Spleen (tissue), 11 donors: ENCODE results near the gene IL22RA1. TPM values are rescaled to one million over a fixed set of nuclear protein-coding genes. Genes with fewer than 3 reads are reported as not detected.

Experiments
- DNase-seq: peaks from one replicate; pipeline ENCODE4 v3.0.0-alpha.2; 2020
- H3K27ac ChIP-seq, 8 donors: fragments of 200-600 bp; sonication (generic) in 7 of 8; 1 replicate in 4 of 8; 2 replicates in 4 of 8; pipeline versions ENCODE4 v1.5.0 to v1.8.0; 2016 to 2021; ENCODE audit warnings: inconsistent platforms in 4 of 8, mild to moderate bottlenecking in 4 of 8, moderate library complexity in 1 of 8
- H3K27me3 ChIP-seq, 7 donors: fragments of 200-600 bp; sonication (generic) in 6 of 7; replicated peaks in 1 of 7; 1 replicate in 4 of 7; 2 replicates in 3 of 7; pipeline versions ENCODE4 v1.5.0 to v1.8.0; 2016 to 2021; ENCODE audit warnings: inconsistent platforms in 3 of 7, mild to moderate bottlenecking in 1 of 7
- H3K36me3 ChIP-seq, 6 donors: fragments of 200-600 bp; sonication (generic) in 5 of 6; 1 replicate in 4 of 6; 2 replicates in 2 of 6; pipeline versions ENCODE4 v1.5.0 to v1.8.0; 2016 to 2021; ENCODE audit warnings: inconsistent platforms in 2 of 6
- H3K4me1 ChIP-seq, 6 donors: fragments of 200-600 bp; sonication (generic) in 5 of 6; 1 replicate in 3 of 6; 2 replicates in 3 of 6; pipeline versions ENCODE4 v1.5.0 to v1.8.0; 2016 to 2021; ENCODE audit warnings: inconsistent platforms in 3 of 6
- H3K4me3 ChIP-seq, 8 donors: fragments of 200-600 bp; sonication (generic) in 7 of 8; 1 replicate in 4 of 8; 2 replicates in 4 of 8; pipeline versions ENCODE4 v1.5.0 to v1.8.0; 2016 to 2021; ENCODE audit warnings: inconsistent platforms in 4 of 8, mild to moderate bottlenecking in 4 of 8, moderate library complexity in 2 of 8
- H3K9me3 ChIP-seq, 8 donors: fragments of 200-600 bp; sonication (generic) in 7 of 8; 1 replicate in 4 of 8; 2 replicates in 4 of 8; pipeline versions ENCODE4 v1.5.0 to v1.8.0; 2016 to 2021; ENCODE audit warnings: inconsistent platforms in 4 of 8
- CTCF ChIP-seq, 11 experiments: fragments of 200-600 bp in 7 of 11; fragments of 450-650 bp in 4 of 11; sonication (generic) in 4 of 11; IDR thresholded peaks in 8 of 11; conservative IDR thresholded peaks in 3 of 11; 1 replicate in 7 of 11; 2 replicates in 4 of 11; pipeline versions ENCODE4 v1.4.0 to v1.8.0; 2016 to 2021; ENCODE audit warnings: antibody characterized with exemption in 11 of 11, inconsistent platforms in 4 of 11, mild to moderate bottlenecking in 1 of 11
- POLR2A ChIP-seq, 3 donors: fragments of 450-650 bp; IDR thresholded peaks; one replicate each; pipeline ENCODE4 v1.5.1; 2017; ENCODE audit warnings: antibody characterized with exemption in 3 of 3, mild to moderate bottlenecking in 1 of 3
- POLR2AphosphoS5 ChIP-seq, 3 donors: sonication (generic); formaldehyde crosslinking; IDR thresholded peaks; one replicate each; pipeline ENCODE4 v1.5.1; 2017; ENCODE audit warnings: antibody characterized with exemption in 3 of 3
- WGBS, 5 donors: extraction: QIAGEN DNeasy Blood & Tissue Kit in 3 of 5; methylation state at CpG; one replicate each; pipeline versions ENCODE4 v1.1.5 to v1.1.7; 2013 to 2018; 5-methylcytosine and 5-hydroxymethylcytosine counted together
- intact Hi-C: fragments of 100-400 bp; cut with DNase I; formaldehyde crosslinking; loops from one replicate; pipeline ENCODE4 v1.15.0; 2023; ENCODE audit warnings: low total_unique reads
- polyA plus RNA-seq, 3 donors: library from polyadenylated mRNA; stranded (reverse); fragments of 200-250 nt; gene quantifications; one replicate each; pipeline ENCODE4 v1.2.1, GENCODE V29; 2013
- total RNA-seq, 7 donors: library from RNA; depleted of rRNA in 3 of 7; stranded (reverse); fragments of >200 nt in 3 of 7; fragmentation: NEBNext Ultra II Directional in 4 of 7; extraction: Animal tissue kit (Norgen Biotek cat#: 25700) in 4 of 7; gene quantifications; one replicate each; pipeline versions ENCODE4 v1.1.0 to v1.2.1, GENCODE V29; 2016 to 2021
- donor health status: healthy with polysubstance abuse.
- donor health status: DM: no; HTN: no; CAD: no; lungs with moderate emphysema.
- donor health status: DM: no; HTN: no; CAD: no.
- donor health status: Bipolar disorder and iron deficiency.
- donor health status: healthy.
- donor health status: DM: no; HTN: no; CAD: no.
- donor health status: DM: yes; HTN: yes; CAD: no.

IL22RA1 gene
- total and polyA plus RNA-seq, 10 donors = not detected

GRCh38 chr1:24138476-24139221 is 4.3 kb downstream of the IL22RA1 start:
- intact Hi-C loops = no loop called here

GRCh38 chr1:24136956-24137539 is 5.9 kb downstream of the IL22RA1 start:
- WGBS, 5 donors = 84 to 89% (median 85%) methylated on average over 13 to 15 of the region's 15 CpGs
- DNase-seq = no peak
- Histone ChIP-seq H3K27ac (no peak overlapping the region), H3K9me3 (peaks cover 0 to 9% (median 2%) of the 10 kb centered on the region in 8 donors), H3K4me1 (no peaks in the 10 kb centered on the region), H3K4me3 (no peak overlapping the region), H3K36me3 (no peaks in the 10 kb centered on the region), H3K27me3 (peaks cover 0 to 4% (median 0%) of the 10 kb centered on the region in 7 donors)
- TF ChIP-seq POLR2A (IDR thresholded peaks at IDR 0.05) = no peak
- TF ChIP-seq CTCF (IDR thresholded peaks at IDR 0.05 in 8 of 11, conservative IDR thresholded peaks at IDR 0.05 in 3 of 11) = no peak
- TF ChIP-seq POLR2AphosphoS5 (IDR thresholded peaks at IDR 0.05) = no peak
- intact Hi-C loops = no loop called here

More at GRCh38 chr1:24138476-24139221, 4.3 kb downstream of the IL22RA1 start:
- H3K4me1 ChIP-seq = no peaks in the 10 kb centered on the region
- 52 to 78% (median 66%) methylated on average over 13 of the region's 13 CpGs for WGBS, 5 donors
- peaks cover 0 to 13% (median 0%) of the 10 kb centered on the region in 7 donors for H3K27me3 ChIP-seq
- no peak for DNase-seq
- H3K9me3 ChIP-seq = peaks cover 0 to 9% (median 2%) of the 10 kb centered on the region in 8 donors
- TF ChIP-seq POLR2AphosphoS5 (IDR thresholded peaks at IDR 0.05) (no peak), POLR2A (IDR thresholded peaks at IDR 0.05) (no peak), CTCF (IDR thresholded peaks at IDR 0.05 in 8 of 11, conservative IDR thresholded peaks at IDR 0.05 in 3 of 11) (no peak)
- no peak overlapping the region for H3K27ac ChIP-seq
- H3K4me3 ChIP-seq = no peak overlapping the region
- H3K36me3 ChIP-seq = no peaks in the 10 kb centered on the region

GRCh38 chr1:24134376-24134775 is 8.6 kb downstream of the IL22RA1 start:
- Histone ChIP-seq H3K9me3 (peaks cover 0 to 36% (median 20%) of the 10 kb centered on the region in 8 donors), H3K27me3 (peaks cover 0 to 4% (median 0%) of the 10 kb centered on the region in 7 donors), H3K4me1 (no peaks in the 10 kb centered on the region), H3K36me3 (no peaks in the 10 kb centered on the region), H3K4me3 (no peak overlapping the region), H3K27ac (no peak overlapping the region)
- TF ChIP-seq POLR2AphosphoS5 (IDR thresholded peaks at IDR 0.05) (no peak), POLR2A (IDR thresholded peaks at IDR 0.05) (no peak)
- DNase-seq = no peak
- 79 to 95% (median 85%) methylated on average over 3 of the region's 3 CpGs for WGBS, 5 donors
- intact Hi-C loops = no loop called here

- H3K4me3 ChIP-seq = no peak overlapping the region
- no peaks in the 10 kb centered on the region for H3K4me1 ChIP-seq
- H3K27me3 ChIP-seq = peaks cover 0 to 4% (median 0%) of the 10 kb centered on the region in 7 donors
- H3K9me3 ChIP-seq = peaks cover 0 to 42% (median 22%) of the 10 kb centered on the region in 8 donors
- 75 to 85% (median 81%) methylated on average over 1 of the region's 1 CpG for WGBS, 5 donors
- H3K27ac ChIP-seq = no peak overlapping the region
- intact Hi-C loops = no loop called here
- H3K36me3 ChIP-seq = no peaks in the 10 kb centered on the region
- TF ChIP-seq CTCF (IDR thresholded peaks at IDR 0.05 in 8 of 11, conservative IDR thresholded peaks at IDR 0.05 in 3 of 11) = no peak
- DNase-seq = no peak
These were observed 9.1 kb downstream of the IL22RA1 start for GRCh38 chr1:24133819-24134218.
